IMR-90 (cell line): Measurements from ENCODE around the gene S100A5. TPM values are rescaled to one million over a fixed set of nuclear protein-coding genes. Genes with fewer than 3 reads are reported as not detected.

ENCODE experiments used
- ATAC-seq: fragments of 200-7000 bp; cut with Tn5 transposase; 2 replicates; pipeline ENCODE4 v1.9.1; 2020; ENCODE audit warnings: low read depth, mild to moderate bottlenecking, moderate library complexity
- BruUV-seq: library from RNA; stranded (reverse); fragments of 400-500 nt; replicated peaks from 2 replicates; lab custom pipeline; 2021; lab: Mats Ljungman, UMichigan
- CTCF ChIA-PET: fragments of 300-600 bp; formaldehyde crosslinking; extraction: SDS; loops from one replicate; lab custom pipeline; 2021; ENCODE audit warnings: antibody characterized with exemption; lab: Yijun Ruan, JAX
- POLR2A ChIA-PET: fragments of 300-600 bp; sonication (Branson Sonifier 250); formaldehyde crosslinking; loops from one replicate; lab custom pipeline; 2022; ENCODE audit warnings: antibody characterized with exemption; ENCODE audit not compliant: unreplicated experiment; lab: Charles Lee
- DNase-seq: peaks from one replicate; pipeline ENCODE4 v3.0.0; 2013
- H2AFZ ChIP-seq: replicated peaks from 2 replicates; pipeline ENCODE3; 2013; ENCODE audit warnings: low read length, mild to moderate bottlenecking; ENCODE audit not compliant: poor library complexity
- H2AK5ac ChIP-seq: 2 replicates; pipeline ENCODE4 v1.6.1; 2013; ENCODE audit warnings: low read depth, low read length, inconsistent platforms
- H2AK9ac ChIP-seq: replicated peaks from 2 replicates; pipeline ENCODE3; 2013; ENCODE audit warnings: mild to moderate bottlenecking, low read depth, low read length, moderate library complexity; ENCODE audit not compliant: poor library complexity
- H2BK120ac ChIP-seq: 2 replicates; pipeline ENCODE4 v1.6.1; 2013; ENCODE audit warnings: low read depth, low read length, inconsistent platforms
- H2BK15ac ChIP-seq: 3 replicates; pipeline ENCODE4 v1.6.1; 2013; ENCODE audit warnings: low read depth, low read length, inconsistent platforms
- H2BK20ac ChIP-seq: 2 replicates; pipeline ENCODE4 v1.6.1; 2013; ENCODE audit warnings: low read depth, mild to moderate bottlenecking, inconsistent platforms, low read length, moderate library complexity
- H2BK5ac ChIP-seq: 2 replicates; pipeline ENCODE4 v1.6.1; 2013; ENCODE audit warnings: mild to moderate bottlenecking, low read depth, low read length, inconsistent platforms; ENCODE audit not compliant: poor library complexity, severe bottlenecking
- H3K14ac ChIP-seq: replicated peaks from 2 replicates; pipeline ENCODE4 v1.6.1; 2013; ENCODE audit warnings: low read depth, low read length, inconsistent platforms
- H3K18ac ChIP-seq: 2 replicates; pipeline ENCODE4 v1.6.1; 2013; ENCODE audit warnings: low read depth, low read length, control low read depth
- H3K23ac ChIP-seq: 2 replicates; pipeline ENCODE4 v1.6.1; 2013; ENCODE audit warnings: low read depth, low read length, inconsistent platforms
- H3K27ac ChIP-seq: 2 replicates; pipeline ENCODE4 v1.5.1; 2013; ENCODE audit warnings: mild to moderate bottlenecking, control low read depth, low read length; ENCODE audit not compliant: insufficient read depth
- H3K27me3 ChIP-seq: 2 replicates; pipeline ENCODE4 v1.6.1; 2013; ENCODE audit warnings: low read length; ENCODE audit not compliant: control insufficient read depth, insufficient read depth
- H3K36me3 ChIP-seq: 2 replicates; pipeline ENCODE4 v1.6.1; 2013; ENCODE audit warnings: low read length, mixed read lengths; ENCODE audit not compliant: control insufficient read depth, insufficient read depth
- H3K4ac ChIP-seq: 2 replicates; pipeline ENCODE4 v1.6.1; 2013; ENCODE audit warnings: low read depth, low read length, inconsistent platforms
- H3K4me1 ChIP-seq: 2 replicates; pipeline ENCODE4 v1.6.1; 2013; ENCODE audit warnings: low read length, mixed read lengths; ENCODE audit not compliant: control insufficient read depth, insufficient read depth
- H3K4me2 ChIP-seq: 2 replicates; pipeline ENCODE4 v1.6.1; 2013; ENCODE audit warnings: low read depth, mild to moderate bottlenecking, control low read depth, low read length, moderate library complexity
- H3K4me3 ChIP-seq: 2 replicates; pipeline ENCODE4 v1.5.1; 2013; ENCODE audit warnings: low read depth, mild to moderate bottlenecking, control low read depth, low read length, moderate library complexity; ENCODE audit not compliant: insufficient read depth
- H3K56ac ChIP-seq: 2 replicates; pipeline ENCODE4 v1.6.1; 2013; ENCODE audit warnings: low read length, inconsistent platforms; ENCODE audit not compliant: insufficient read depth; ENCODE audit errors: extremely low read depth
- H3K79me1 ChIP-seq, 2 experiments: 2 replicates each; pipeline ENCODE4 v1.6.1; 2013; ENCODE audit warnings: low read length in 2 of 2, inconsistent platforms in 1 of 2, low read depth in 1 of 2
- H3K9ac ChIP-seq: 2 replicates; pipeline ENCODE4 v1.6.1; 2013; ENCODE audit warnings: low read depth, low read length, control low read depth
- H3K9me1 ChIP-seq: 2 replicates; pipeline ENCODE4 v1.6.1; 2013; ENCODE audit warnings: low read length, inconsistent platforms; ENCODE audit not compliant: insufficient read depth
- H3K9me3 ChIP-seq: 2 replicates; pipeline ENCODE4 v1.6.1; 2013; ENCODE audit warnings: low read length; ENCODE audit not compliant: control insufficient read depth, insufficient read depth
- H4K20me1 ChIP-seq: 2 replicates; pipeline ENCODE4 v1.6.1; 2013; ENCODE audit warnings: low read length, inconsistent platforms; ENCODE audit not compliant: insufficient read depth
- H4K5ac ChIP-seq: 2 replicates; pipeline ENCODE4 v1.6.1; 2013; ENCODE audit warnings: mild to moderate bottlenecking, low read depth, low read length, control low read depth
- H4K8ac ChIP-seq, 2 experiments: 2 replicates each; pipeline ENCODE4 v1.6.1; 2013; ENCODE audit warnings: low read depth in 2 of 2, low read length in 2 of 2, control low read depth in 1 of 2, inconsistent platforms in 1 of 2
- H4K91ac ChIP-seq: 2 replicates; pipeline ENCODE4 v1.6.1; 2013; ENCODE audit warnings: low read depth, low read length, inconsistent platforms; ENCODE audit not compliant: insufficient read depth
- BHLHE40 ChIP-seq: fragments of 150-350 bp; IDR thresholded peaks from 2 replicates; pipeline ENCODE4 v1.6.1; 2016; ENCODE audit warnings: mild to moderate bottlenecking, low read depth, low read length
- CEBPB ChIP-seq: IDR thresholded peaks from 2 replicates; pipeline ENCODE4 v1.6.1; 2012; ENCODE audit warnings: low read depth, low read length, improper control_type of control experiment
- CHD1 ChIP-seq: IDR thresholded peaks from 2 replicates; pipeline ENCODE4 v1.6.1; 2012; ENCODE audit warnings: low read depth, low read length, improper control_type of control experiment
- FOS ChIP-seq: fragments of 150-350 bp; IDR thresholded peaks from 2 replicates; pipeline ENCODE4 v1.6.1; 2016; ENCODE audit warnings: low read depth, low read length
- MXI1 ChIP-seq: IDR thresholded peaks from 2 replicates; pipeline ENCODE4 v1.6.1; 2012; ENCODE audit warnings: low read depth, mild to moderate bottlenecking, low read length, moderate library complexity, borderline replicate concordance
- NFE2L2 ChIP-seq: fragments of 150-350 bp; IDR thresholded peaks from 2 replicates; pipeline ENCODE4 v1.6.1; 2016; ENCODE audit warnings: low read depth, mild to moderate bottlenecking, low read length
- POLR2A ChIP-seq: IDR thresholded peaks from 2 replicates; pipeline ENCODE4 v1.6.1; 2012; ENCODE audit warnings: mild to moderate bottlenecking, low read depth, low read length
- RCOR1 ChIP-seq: IDR thresholded peaks from 2 replicates; pipeline ENCODE4 v1.6.1; 2012; ENCODE audit warnings: mild to moderate bottlenecking, low read length, improper control_type of control experiment; ENCODE audit not compliant: insufficient replicate concordance
- RFX5 ChIP-seq: IDR thresholded peaks from 2 replicates; pipeline ENCODE4 v1.8.0; 2012; ENCODE audit warnings: low read depth, mild to moderate bottlenecking, low read length, moderate library complexity
- SMC3 ChIP-seq: fragments of 150-350 bp; IDR thresholded peaks from 2 replicates; pipeline ENCODE4 v1.6.1; 2016; ENCODE audit warnings: low read depth, mild to moderate bottlenecking, antibody characterized with exemption, low read length, moderate library complexity
- WGBS, 2 experiments: methylation state at CpG; one replicate each; pipeline versions ENCODE4 v1.1.5 to v1.1.7; 2013; ENCODE audit warnings: missing lambda C conversion rate in 2 of 2; ENCODE audit not compliant: insufficient read length in 1 of 2; ENCODE audit errors: extremely low coverage in 2 of 2; 5-methylcytosine and 5-hydroxymethylcytosine counted together
- dilution Hi-C: fragments of 300-500 bp; cut with HindIII; formaldehyde crosslinking; loops from one replicate; pipeline ENCODE4 v1.14.3; 2018; ENCODE audit warnings: low sequenced_read_pairs; ENCODE audit not compliant: unreplicated experiment
- in situ Hi-C: fragments of 300-500 bp; cut with MboI; formaldehyde crosslinking; loops from 3 replicates; pipeline ENCODE4 v1.14.3; 2019; ENCODE audit warnings: low sequenced_read_pairs, inconsistent platforms, mixed read lengths
- intact Hi-C: fragments of 100-400 bp; cut with micrococcal nuclease; formaldehyde crosslinking; loops from 2 replicates; pipeline ENCODE4 v1.10.0; 2022
- polyA plus RNA-seq, 3 experiments: library from polyadenylated mRNA; depleted of rRNA; stranded (reverse); fragments of >200 nt; gene quantifications; 2 replicates each; pipeline ENCODE4 v1.2.3, GENCODE V29; 2012; ENCODE audit warnings: low replicate concordance in 1 of 3
- total RNA-seq: library from RNA; depleted of rRNA; stranded (reverse); fragments of >200 nt; gene quantifications from 2 replicates; pipeline ENCODE4 v1.2.3, GENCODE V29; 2012
- TF ChIP-seq, protein P1 (sequence below): fragments of 150-350 bp; IDR thresholded peaks from 2 replicates; pipeline ENCODE4 v1.6.1; 2016; ENCODE audit warnings: low read depth, mild to moderate bottlenecking, low read length, moderate library complexity, borderline replicate concordance
- TF ChIP-seq, protein P2 (sequence below): conservative IDR thresholded peaks from 2 replicates; pipeline ENCODE4 v1.5.1; 2012; ENCODE audit warnings: mild to moderate bottlenecking, low read depth, low read length, improper control_type of control experiment
- TF ChIP-seq, protein P3 (sequence below): fragments of 150-350 bp; IDR thresholded peaks from 2 replicates; pipeline ENCODE4 v1.6.1; 2017; ENCODE audit warnings: mild to moderate bottlenecking, antibody characterized with exemption, low read length, low read depth

S100A5 gene
- total and polyA plus RNA-seq, 2 of the 4 experiments (the other 2 are of a cell fraction) = 0.27 TPM; not detected in 1

DNA sequence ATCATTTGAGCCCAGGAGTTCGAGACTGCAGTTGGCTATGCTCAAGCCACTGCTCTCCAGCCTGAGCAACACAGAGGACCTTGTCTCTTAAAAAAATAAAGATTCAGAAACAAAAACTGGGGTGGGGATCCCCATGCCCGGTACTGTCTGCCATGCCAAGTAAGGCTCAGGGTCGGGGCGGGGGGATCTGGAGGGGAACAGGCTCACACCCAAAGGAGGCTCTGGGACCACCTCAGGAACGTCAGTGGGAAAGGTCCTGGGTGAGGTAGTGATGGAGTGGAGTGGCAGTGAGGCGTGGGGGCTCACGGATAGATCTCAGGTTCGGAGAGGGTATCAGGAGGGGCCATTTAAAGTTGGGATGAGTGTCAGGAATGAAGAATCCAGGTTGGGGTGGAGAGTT is 5.6 kb upstream of the S100A5 start:
- H3K18ac ChIP-seq = no peak overlapping the region; the same call in 1 of the 2 replicates
- H2BK20ac ChIP-seq = peak overlapping the region; percentile 30
- H3K14ac ChIP-seq = 0 out of 2 replicates have a peak overlapping the region, but pooled peaks have one; percentile 69
- CTCF ChIA-PET = no interaction called here
- no peak overlapping the region for H3K56ac ChIP-seq
- peak overlapping the region; percentile 60; the same call in 1 of the 3 replicates for H2BK15ac ChIP-seq
- H2AFZ ChIP-seq = peak overlapping the region; percentile 53
- no peak overlapping the region for H3K27ac ChIP-seq
- H3K4me1 ChIP-seq = peaks cover 37% of the 10 kb centered on the region
- in situ Hi-C loops = loop anchor here (25.0 kb wide), 1 partner anchor 416 kb away; the partner anchor contains the start of genes CREB3L4, CRTC2 and SLC39A1
- DNase-seq (no peak), ATAC-seq (no peak)
- H2AK9ac ChIP-seq = peak overlapping the region; percentile 86
- intact Hi-C loops = no loop called here
- H3K9me3 ChIP-seq = no peaks in the 10 kb centered on the region
- no peak overlapping the region for H3K4me2 ChIP-seq
- peaks cover 0 to 35% of the 10 kb centered on the region in 2 experiments; a peak in 3 of 4 replicates for H3K79me1 ChIP-seq
- peak overlapping the region; percentile 99 for H3K4ac ChIP-seq
- no peaks in the 10 kb centered on the region for H4K20me1 ChIP-seq
- peak overlapping the region in 1 of 2 experiments; percentile 91; a peak in 2 of 4 replicates for H4K8ac ChIP-seq
- no peak overlapping the region for H2BK5ac ChIP-seq
- H3K36me3 ChIP-seq = no peaks in the 10 kb centered on the region
- peak overlapping the region; percentile 86 for H4K91ac ChIP-seq
- no peak overlapping the region; the same call in 1 of the 2 replicates for H4K5ac ChIP-seq
- peaks cover 54% of the 10 kb centered on the region for H3K9me1 ChIP-seq
- TF ChIP-seq NFE2L2 (no peak), RCOR1 (no peak), CHD1 (no peak), MXI1 (no peak), CEBPB (no peak), SMC3 (no peak), RFX5 (no peak), BHLHE40 (no peak), POLR2A (no peak), FOS (no peak)
- TF ChIP-seq, protein P1, sequence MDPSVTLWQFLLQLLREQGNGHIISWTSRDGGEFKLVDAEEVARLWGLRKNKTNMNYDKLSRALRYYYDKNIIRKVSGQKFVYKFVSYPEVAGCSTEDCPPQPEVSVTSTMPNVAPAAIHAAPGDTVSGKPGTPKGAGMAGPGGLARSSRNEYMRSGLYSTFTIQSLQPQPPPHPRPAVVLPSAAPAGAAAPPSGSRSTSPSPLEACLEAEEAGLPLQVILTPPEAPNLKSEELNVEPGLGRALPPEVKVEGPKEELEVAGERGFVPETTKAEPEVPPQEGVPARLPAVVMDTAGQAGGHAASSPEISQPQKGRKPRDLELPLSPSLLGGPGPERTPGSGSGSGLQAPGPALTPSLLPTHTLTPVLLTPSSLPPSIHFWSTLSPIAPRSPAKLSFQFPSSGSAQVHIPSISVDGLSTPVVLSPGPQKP = no peak
- TF ChIP-seq, protein P2, sequence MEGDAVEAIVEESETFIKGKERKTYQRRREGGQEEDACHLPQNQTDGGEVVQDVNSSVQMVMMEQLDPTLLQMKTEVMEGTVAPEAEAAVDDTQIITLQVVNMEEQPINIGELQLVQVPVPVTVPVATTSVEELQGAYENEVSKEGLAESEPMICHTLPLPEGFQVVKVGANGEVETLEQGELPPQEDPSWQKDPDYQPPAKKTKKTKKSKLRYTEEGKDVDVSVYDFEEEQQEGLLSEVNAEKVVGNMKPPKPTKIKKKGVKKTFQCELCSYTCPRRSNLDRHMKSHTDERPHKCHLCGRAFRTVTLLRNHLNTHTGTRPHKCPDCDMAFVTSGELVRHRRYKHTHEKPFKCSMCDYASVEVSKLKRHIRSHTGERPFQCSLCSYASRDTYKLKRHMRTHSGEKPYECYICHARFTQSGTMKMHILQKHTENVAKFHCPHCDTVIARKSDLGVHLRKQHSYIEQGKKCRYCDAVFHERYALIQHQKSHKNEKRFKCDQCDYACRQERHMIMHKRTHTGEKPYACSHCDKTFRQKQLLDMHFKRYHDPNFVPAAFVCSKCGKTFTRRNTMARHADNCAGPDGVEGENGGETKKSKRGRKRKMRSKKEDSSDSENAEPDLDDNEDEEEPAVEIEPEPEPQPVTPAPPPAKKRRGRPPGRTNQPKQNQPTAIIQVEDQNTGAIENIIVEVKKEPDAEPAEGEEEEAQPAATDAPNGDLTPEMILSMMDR = no peak
- TF ChIP-seq, protein P3, sequence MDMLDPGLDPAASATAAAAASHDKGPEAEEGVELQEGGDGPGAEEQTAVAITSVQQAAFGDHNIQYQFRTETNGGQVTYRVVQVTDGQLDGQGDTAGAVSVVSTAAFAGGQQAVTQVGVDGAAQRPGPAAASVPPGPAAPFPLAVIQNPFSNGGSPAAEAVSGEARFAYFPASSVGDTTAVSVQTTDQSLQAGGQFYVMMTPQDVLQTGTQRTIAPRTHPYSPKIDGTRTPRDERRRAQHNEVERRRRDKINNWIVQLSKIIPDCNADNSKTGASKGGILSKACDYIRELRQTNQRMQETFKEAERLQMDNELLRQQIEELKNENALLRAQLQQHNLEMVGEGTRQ = no peak
- no peak overlapping the region for H3K9ac ChIP-seq
- POLR2A ChIA-PET = no interaction called here
- H3K4me3 ChIP-seq = no peak overlapping the region
- dilution Hi-C loops = no loop called here
- peak overlapping the region; percentile 63 for H2AK5ac ChIP-seq
- BruUV-seq = no TSS peak
- H3K23ac ChIP-seq = no peak overlapping the region
- no peaks in the 10 kb centered on the region for H3K27me3 ChIP-seq
- 90% methylated on average over 6 of the region's 8 CpGs; no CpG with 5 or more reads in 1 of the 2 experiments for WGBS, 2 experiments
- peak overlapping the region; percentile 82 for H2BK120ac ChIP-seq
